NCI-H2227 (cell line): ENCODE measurements around the gene CLMN.
"Not testable (repeated sequence)": the region's sequence is repeated elsewhere in the genome, so short reads cannot be mapped to it uniquely, and the experiment has no call there.

Source experiments
- DNase-seq: peaks from one replicate; lab custom pipeline; 2025; ENCODE audit not compliant: unreplicated experiment; lab: John Stamatoyannopoulos, UW

CLMN gene

DNA sequence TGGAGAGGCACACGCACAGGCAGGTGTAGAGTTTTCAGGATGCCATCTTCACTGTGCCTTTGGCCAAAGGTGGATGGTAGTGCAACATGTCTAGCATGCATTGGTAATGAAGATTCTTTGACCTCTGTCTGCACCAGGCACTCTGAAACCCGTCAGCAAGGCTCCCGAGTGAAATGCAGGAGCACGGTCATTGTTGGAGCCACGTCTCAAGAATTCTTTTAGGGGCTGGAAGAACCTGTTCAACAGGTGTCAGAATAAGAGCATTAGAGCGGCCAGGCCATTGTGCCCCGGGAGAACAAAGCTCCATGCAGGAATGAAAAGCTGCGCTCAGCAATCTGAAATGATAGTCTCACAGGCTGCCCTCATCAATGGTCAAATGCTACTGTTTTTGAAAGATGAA is 122.2 kb downstream of the CLMN start:
- no peak for DNase-seq

DNA sequence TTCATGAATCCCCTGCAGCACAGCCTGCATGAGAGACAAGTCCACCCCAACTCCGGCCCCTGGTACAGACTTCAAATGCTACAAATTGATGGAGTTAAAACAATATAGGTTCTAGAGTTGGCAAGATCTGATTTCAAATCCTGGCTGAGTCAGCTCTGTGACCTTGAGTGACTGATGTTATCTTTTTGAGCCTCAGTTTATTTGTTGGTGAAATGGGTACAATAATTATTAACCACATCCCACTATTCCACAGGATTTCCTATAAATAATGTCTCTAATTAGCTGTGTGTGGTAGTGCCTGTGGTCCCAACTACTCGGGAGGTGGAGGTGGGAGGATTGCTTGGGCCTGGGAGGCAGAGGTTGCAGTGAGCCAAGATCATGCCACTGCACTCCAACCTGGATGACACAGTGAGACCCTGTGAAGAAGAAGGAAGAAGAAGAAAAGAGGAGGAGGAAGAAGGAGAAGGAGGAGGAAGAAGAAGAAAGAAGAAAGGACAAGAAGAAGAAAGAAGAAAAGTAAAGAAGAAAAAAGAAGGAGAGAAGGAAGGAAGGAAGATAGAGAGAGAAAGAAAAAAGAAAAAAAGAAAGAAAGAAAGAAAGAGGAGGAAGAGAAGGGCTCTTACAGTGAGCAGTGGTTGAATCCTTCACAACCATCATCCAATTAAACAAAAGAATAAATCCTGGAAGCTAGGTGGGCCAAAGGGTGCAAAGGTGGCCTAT is 122.7 kb downstream of the CLMN start:
- DNase-seq: no peak

DNA sequence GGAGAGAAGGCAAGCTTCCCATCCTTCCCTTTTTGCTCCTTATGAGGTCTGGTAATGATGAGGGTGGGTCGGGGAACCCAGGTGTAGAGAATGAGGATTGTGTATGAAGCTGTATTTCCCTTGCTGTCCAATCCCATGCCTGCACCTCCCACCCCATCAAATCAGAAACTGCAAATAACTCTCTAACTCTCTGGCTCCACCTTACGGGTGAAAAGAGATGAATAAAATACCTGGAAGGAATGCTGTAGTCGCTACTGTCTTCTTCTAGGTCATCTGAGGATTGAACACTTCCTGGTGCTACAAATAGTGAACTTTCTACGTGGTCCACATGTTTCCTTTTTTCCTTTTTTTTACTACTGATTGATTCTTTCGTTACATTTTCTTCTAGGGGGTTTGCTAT is 123.4 kb downstream of the CLMN start:
- no peak for DNase-seq

DNA sequence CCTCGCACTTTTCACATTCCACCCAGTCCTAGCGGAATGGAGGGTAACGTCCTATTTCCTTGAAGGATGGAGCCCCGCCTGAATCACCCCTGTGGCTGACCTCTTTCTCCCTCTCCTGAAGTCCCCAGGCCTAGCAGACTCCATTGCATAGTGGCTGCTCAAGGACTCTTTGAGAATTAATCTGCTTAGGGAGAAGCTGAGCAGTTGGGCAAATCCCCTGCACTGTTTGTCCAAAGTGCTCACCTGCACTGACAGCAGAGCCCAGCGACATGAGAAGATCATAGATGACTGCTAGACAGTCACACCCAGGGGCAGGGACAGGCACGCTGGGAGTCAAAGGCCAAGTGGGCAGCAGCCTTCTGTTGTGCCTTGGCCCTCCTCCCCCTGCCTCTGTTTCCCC is 124.7 kb downstream of the CLMN start:
- no peak for DNase-seq

- no peak for DNase-seq
Observed at GRCh38 chr14:95193081-95193480, 126.6 kb downstream of the CLMN start.

DNA sequence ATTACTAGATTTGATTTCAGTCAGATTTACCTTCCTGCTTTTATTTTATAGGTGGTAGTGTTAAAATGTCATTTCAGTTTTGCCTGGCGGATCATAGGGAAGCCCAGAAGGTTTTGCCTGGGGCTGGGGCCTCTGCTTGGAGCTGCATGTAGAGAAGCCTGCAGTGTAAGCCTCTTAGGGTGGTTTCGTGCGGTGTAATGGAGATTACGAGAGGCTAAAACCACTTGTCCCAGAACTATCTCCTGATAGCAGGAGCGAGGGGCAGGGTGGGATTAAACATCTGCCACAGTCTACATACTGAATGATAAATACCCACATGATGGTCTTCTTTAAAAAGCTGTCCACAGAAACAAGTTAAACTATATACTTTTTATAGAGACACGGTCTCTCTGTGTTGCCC is 127.4 kb downstream of the CLMN start:
- DNase-seq: no peak

GRCh38 chr14:95191445-95192199 is 128.1 kb downstream of the CLMN start:
- no peak for DNase-seq

GRCh38 chr14:95190857-95191256 is 128.9 kb downstream of the CLMN start:
- DNase-seq: no peak

DNA sequence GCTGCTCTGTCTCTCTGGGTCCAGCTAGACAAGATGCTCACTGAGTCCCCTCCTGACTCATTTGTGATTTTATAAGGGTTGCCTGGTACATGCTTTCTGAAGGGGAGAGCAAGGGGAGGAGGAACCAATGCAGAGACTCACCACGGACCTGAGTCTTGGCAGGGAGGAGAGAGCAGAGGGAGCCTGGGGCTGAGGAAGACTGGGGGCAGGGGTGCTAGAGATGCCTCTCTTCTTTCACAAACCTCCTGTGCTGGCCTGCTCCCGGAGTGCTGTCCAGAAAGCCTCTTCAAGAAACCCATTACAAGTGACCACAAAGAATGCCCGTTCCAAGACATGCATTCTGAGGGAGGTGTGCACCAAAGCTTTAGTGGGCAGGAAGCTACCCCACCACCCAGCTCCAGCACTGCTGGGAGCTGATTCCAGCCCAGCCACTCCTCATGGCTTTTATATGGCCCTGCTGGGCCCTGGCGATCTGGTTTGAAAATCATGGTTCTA is 129.3 kb downstream of the CLMN start:
- no peak for DNase-seq

- no peak for DNase-seq
Observed at GRCh38 chr14:95189367-95190132, 130.2 kb downstream of the CLMN start.

DNA sequence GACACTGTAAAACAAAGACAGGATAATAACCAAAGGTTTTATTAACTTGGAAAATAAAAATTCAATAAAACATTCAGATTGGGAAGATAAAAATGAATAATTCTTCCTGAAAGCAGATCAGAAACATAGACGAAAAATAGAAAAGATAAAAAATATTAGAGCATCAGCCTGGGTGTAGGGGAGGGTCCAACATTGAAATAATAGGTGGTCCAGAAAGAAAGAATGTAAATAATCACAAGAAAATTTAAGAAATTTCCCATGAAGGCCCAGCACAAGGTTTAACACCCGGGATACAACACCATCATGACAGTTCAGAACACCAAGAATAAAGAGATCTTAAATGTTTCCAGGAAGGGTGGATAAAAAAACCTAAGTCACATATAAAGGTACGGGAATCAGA is 131.3 kb downstream of the CLMN start:
- no peak for DNase-seq

- DNase-seq: no peak
Observed at GRCh38 chr14:95185767-95186392, 133.8 kb downstream of the CLMN start.

- no peak for DNase-seq
Observed at GRCh38 chr14:95185033-95185766, 134.5 kb downstream of the CLMN start.

GRCh38 chr14:95184413-95184790 is 135.3 kb downstream of the CLMN start:
- DNase-seq: no peak

- no peak for DNase-seq
Observed at GRCh38 chr14:95183532-95184412, 135.9 kb downstream of the CLMN start.

- no peak for DNase-seq
Observed at GRCh38 chr14:95183082-95183481, 136.6 kb downstream of the CLMN start.

DNA sequence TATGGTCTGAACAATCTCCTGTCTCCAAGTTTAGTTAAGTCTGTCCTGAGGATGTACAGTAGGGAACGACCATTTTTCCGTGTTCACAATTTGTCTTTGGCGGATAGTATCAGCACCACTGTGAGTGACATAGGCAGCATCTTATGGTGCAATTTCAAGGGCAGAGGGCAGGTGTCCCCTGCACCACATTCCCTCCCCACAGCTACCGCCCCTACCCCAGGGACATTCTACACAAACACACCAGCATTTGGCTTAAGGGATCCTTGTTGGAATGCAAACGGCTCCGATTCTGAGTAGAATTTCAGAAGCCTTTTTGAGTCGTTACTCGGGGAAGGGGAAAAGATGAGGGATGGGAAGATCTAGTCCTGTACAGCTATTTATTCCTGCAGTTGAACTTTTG is 137.3 kb downstream of the CLMN start:
- DNase-seq: no peak

GRCh38 chr14:95180966-95181741 is 138.6 kb downstream of the CLMN start:
- no peak for DNase-seq

DNA sequence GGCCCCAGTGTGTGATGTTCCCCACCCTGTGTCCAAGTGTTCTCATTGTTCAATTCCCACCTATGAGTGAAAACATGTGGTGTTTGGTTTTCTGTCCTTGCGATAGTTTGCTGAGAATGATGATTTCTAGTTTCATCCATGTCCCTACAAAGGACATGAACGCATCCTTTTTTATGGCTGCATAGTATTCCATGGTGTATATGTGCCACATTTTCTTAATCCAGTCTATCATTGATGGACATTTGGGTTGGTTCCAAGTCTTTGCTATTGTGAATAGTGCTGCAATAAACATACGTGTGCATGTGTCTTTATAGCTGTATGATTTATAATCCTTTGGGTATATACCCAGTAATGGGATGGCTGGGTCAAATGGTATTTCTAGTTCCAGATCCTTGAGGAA is 144.0 kb downstream of the CLMN start:
- not testable (repeated sequence) for DNase-seq
